ENCODE results near the gene SRRM2.

Gene SRRM2

GRCh38 chr16:2765462-2766404 lies 13.3 kb downstream of the SRRM2 start:
- DNase-seq = no peak

GRCh38 chr16:2766430-2767139 lies 14.1 kb downstream of the SRRM2 start:
- no peak for DNase-seq

- DNase-seq = no peak
Measured at GRCh38 chr16:2767140-2767731, 14.8 kb downstream of the SRRM2 start.

- DNase-seq = no peak
Measured at GRCh38 chr16:2767891-2768290, 15.5 kb downstream of the SRRM2 start.

GRCh38 chr16:2768403-2769089 lies 16.1 kb downstream of the SRRM2 start:
- DNase-seq = no peak

- no peak for DNase-seq
Measured at GRCh38 chr16:2769100-2769529, 16.7 kb downstream of the SRRM2 start.

GRCh38 chr16:2769675-2770056 lies 17.2 kb downstream of the SRRM2 start:
- DNase-seq = no peak

- no peak for DNase-seq
Measured at GRCh38 chr16:2770057-2770951, 17.9 kb downstream of the SRRM2 start.

GRCh38 chr16:2771496-2772402 lies 19.3 kb downstream of the SRRM2 start:
- no peak for DNase-seq

- DNase-seq = no peak
Measured at GRCh38 chr16:2773188-2773968, 20.9 kb downstream of the SRRM2 start.

- DNase-seq = no peak
Measured at GRCh38 chr16:2774161-2774891, 21.9 kb downstream of the SRRM2 start.

- DNase-seq = no peak
Measured at GRCh38 chr16:2775131-2775716, 22.8 kb downstream of the SRRM2 start.

- DNase-seq = no peak
Measured at GRCh38 chr16:2775765-2776499, 23.5 kb downstream of the SRRM2 start.

- no peak for DNase-seq
Measured at GRCh38 chr16:2776500-2777139, 24.2 kb downstream of the SRRM2 start.

GRCh38 chr16:2777231-2777902 lies 24.9 kb downstream of the SRRM2 start, which contains the start of gene ELOB:
TSS of gene ELOB (minus strand) at chr16:2777280. CDS start at chr16:2777239, 41 bp downstream.
- DNase-seq = peak; percentile 53 to 94

GRCh38 chr16:2777903-2778629 lies 25.6 kb downstream of the SRRM2 start:
- peak in 1 of 2 experiments; percentile 24 for DNase-seq

Data from NCI-H187 (cell line).